Medulla oblongata (tissue), 1 donor: ENCODE data around the gene SOX3.

ENCODE experiments used
- DNase-seq: peaks from one replicate; pipeline ENCODE4 v3.0.0-alpha.2; 2015; ENCODE audit errors: extremely low spot score

Gene SOX3

DNA sequence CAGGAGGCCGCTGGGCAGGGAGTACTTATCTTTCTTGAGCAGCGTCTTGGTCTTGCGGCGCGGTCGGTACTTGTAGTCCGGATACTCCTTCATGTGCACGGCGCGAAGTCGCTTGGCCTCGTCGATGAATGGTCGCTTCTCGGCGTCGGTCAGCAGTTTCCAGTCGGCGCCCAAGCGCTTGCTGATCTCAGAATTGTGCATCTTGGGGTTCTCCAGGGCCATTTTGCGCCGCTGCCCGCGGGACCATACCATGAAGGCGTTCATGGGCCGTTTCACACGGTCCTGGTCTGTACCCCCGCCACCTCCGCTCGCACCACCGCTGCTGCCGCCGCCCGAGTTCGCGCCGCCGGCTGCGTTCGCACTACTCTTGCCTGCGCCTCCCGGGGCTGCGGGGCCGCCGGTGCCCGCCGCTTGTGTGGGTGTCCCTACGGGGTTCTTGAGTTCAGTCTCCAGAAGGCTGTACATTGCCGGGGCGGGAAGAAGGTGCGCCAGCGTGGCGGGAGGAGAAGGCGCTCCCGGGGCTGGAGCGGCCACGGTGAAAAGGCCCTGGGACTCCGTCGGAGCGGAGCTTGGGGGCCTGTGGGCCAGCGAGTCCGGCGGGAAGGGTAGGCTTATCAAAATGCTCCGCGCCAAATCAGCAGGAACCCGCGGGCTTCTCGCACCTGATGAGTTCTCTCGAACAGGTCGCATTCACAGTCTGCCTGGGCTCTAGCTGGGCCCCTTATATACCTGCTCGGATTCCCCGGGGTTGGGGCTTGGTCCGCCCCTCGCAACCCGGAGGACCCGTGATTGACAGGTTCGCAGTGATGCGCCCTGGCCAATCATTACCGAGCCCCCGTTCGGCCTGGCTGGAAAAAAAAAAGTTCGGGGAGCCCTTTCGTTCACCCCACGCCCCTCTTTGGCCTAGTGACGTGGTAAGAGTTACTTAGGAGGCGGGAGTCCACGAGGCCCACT, at the start of gene SOX3:
Gene SOX3 (minus strand): TSS at position 699 of the 954 bp plus-strand sequence. CDS start 9 bp downstream, at position 690.
- DNase-seq: no peak

GRCh38 chrX:140548985-140549384, 44.1 kb upstream of the SOX3 start:
- no peak for DNase-seq

GRCh38 chrX:140526171-140526570, 21.3 kb upstream of the SOX3 start:
- no peak for DNase-seq

DNA sequence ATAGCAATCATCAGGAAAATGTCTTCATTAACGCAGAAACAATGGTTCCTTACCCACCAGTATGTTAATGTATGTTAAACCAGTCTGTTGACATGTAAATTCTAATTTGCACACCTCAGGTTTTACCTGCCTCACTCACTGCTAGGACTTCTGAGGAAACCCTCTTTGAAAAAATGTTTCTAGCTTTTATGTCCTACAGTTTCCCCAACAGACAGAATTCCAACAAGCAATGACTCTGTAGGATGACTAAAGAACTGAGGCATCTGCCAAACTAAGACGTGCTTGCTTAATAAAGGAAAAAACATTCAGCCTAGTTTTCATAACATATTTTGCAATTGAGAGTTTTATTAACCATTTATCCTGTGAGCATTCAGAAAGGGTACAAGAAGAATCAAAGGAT, 20.6 kb upstream of the SOX3 start:
- DNase-seq: no peak

- no peak for DNase-seq
These were observed 19.7 kb upstream of the SOX3 start for GRCh38 chrX:140524556-140524955.

DNA sequence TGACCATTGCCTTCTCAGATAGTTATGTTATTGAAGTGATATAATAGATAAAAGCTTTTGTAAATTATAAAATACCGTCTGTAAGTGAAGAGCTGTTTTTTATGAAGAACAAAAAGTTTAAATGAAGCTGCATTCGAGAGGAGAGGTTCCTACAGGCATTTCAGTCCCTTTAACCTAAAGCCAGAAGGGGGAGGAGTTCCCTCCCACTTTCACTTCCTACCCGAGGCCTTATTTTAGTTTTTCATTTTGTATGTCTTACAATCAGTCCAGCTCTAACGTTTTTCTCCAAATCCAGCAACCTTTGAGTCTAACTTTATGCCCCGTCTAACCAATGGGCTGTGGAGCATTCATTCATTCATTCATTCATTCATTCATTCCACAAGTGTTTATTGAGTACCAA, 16.5 kb upstream of the SOX3 start:
- DNase-seq: no peak

- DNase-seq: no peak
These were observed 9.7 kb upstream of the SOX3 start for GRCh38 chrX:140514554-140514953.

- no peak for DNase-seq
These were observed 6.0 kb upstream of the SOX3 start for GRCh38 chrX:140510895-140511295.

DNA sequence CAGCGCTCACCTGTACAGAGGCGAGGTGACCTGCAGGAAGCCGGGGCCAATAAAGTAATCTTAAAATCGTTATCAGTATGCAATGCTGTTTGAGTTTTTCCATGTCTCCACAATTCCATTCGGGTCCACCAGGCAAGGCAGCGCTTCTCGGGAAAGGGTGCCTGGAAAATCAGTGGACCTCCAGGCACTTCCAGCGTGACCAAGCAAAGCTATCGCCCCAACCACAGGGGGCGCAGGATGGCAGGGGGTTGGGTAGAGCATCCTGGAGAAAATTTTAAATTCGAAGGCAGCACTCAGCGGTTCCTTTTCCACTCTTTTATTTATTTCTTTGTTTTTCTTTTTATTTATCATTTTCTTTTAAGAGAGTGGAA, 5.4 kb upstream of the SOX3 start:
- DNase-seq: no peak

- DNase-seq: no peak
These were observed 4.8 kb upstream of the SOX3 start for GRCh38 chrX:140509468-140510305.

GRCh38 chrX:140508958-140509357, 4.1 kb upstream of the SOX3 start:
- no peak for DNase-seq

DNA sequence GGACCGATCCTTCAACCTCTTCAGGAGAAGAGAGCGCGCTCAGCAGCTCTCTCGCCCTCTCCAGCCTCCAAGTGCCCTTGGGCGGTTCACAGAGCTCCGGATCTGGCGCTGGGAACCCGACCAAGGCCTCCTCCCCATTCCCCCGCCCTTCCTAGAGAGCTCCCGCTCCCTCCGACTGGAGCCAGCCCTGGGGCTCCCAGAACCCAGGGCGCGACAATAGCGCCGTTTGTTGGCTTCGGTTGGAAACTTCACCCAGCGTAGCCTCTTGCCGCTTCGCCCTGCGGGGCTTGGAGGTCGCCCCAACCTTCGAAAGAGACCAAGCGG, 3.1 kb upstream of the SOX3 start:
- peak; percentile 36 for DNase-seq

DNA sequence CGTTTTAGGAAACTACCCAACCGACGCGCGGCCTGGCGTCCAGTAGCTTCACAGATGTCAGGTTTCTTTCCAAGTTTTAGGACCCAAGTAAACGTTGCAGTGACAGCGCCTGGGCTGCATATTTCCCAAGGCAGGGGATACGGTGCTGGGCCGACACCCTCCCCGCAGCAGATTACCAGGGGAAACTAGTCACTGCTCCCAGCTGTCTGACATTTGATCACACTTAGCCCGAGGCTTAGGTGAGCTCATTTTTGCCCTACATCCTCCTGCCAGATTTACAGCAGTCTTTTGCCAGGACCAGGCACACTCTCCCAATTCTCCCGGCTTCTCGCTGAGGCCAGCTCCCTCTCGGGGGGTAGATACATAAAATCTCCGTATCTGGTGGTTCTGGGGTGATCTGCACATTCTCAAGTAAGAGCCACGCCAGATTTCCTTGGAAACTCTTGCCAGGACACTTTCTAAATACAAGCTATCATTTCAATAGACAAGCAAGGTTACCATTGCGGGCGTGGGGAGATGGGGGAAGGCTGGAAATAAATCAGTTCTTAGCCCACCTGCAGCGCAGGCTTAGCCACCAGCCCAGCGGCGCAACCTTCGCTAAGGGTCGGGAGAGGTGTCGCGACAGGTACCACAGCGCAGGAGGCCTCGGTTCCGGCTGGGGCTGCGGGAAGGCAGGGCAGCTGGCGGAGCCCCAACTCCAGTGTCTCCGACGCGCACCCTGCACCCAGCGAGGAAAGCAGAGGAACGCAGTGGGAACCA, 2.5 kb upstream of the SOX3 start:
- DNase-seq: no peak

DNA sequence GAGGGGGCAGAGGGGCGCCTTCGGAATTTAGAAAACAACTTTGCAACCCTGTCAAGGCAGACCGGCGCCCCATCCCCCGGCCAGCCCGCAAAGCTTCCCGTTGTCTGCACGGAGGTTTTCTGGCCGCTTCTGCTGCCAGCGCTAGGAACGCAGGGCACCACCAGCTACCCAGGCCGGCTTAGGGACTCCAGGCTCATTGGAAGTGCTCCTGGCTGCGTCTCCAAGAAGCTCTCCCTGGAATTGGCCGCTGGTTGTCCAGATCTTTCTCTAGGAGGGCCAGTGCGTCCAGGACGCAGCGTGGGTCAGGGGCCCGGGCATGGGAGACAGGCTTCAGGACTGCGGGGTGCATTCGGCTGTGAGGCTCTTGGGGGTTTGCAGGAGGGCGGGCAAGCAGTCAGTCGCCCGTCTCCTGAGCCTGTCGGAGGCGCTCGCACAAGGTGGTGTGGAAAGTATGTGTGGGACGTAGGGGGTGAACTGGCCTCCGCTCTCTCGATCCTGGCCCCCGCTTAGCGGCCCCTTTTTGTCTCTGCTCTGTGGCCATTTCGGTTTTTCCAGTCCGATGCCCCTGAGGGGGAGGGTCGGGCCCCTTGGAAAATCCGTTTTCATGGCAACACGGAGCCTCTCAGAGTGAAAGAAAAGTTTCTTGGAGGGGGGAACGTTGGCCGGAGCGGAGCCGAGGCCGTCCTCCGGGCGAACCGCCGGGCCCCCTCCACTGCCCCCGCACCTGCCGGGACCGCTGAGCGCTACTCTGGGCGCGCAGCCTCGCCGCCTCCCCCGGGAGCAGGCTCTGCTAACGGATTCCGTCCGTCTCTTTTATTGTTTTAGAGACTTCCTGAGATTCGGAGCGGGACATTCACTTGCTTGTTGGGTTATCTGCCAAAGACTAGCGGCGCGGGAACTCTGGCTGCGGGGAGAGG, 810 bp upstream of the SOX3 start:
- no peak for DNase-seq

DNA sequence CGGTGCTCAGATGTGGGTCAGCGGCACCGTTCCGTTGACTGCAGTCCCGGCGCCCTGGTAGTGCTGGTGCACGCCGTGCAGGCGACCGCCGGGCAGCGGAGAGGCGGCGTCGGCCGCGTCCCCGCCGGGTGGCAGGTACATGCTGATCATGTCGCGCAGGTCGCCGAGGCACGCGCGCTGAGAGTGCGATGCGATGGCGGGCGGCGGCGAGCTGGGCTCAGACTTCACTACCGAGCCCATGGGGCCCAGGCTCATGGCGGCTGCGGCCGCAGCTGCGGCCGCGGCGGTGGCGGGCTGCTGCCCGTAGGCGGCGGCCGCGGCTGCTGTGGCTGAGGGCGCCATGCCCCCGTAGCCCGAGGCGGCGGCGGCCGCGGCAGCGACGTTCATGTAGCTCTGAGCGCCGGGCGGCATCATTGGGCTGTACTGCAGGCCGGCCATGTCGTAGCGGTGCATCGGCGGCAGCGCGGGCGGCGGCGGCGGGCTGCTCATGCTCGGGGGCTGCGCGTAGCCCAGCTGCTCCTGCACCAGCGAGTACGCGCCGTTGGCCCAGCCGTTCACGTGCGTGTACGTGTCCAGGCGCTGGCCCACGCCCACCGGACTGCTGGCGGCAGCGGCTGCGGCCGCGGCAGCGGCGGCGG, 1.0 kb downstream of the SOX3 start:
- no peak for DNase-seq

GRCh38 chrX:140503238-140503601, 1.6 kb downstream of the SOX3 start:
- peak; percentile 3 for DNase-seq

DNA sequence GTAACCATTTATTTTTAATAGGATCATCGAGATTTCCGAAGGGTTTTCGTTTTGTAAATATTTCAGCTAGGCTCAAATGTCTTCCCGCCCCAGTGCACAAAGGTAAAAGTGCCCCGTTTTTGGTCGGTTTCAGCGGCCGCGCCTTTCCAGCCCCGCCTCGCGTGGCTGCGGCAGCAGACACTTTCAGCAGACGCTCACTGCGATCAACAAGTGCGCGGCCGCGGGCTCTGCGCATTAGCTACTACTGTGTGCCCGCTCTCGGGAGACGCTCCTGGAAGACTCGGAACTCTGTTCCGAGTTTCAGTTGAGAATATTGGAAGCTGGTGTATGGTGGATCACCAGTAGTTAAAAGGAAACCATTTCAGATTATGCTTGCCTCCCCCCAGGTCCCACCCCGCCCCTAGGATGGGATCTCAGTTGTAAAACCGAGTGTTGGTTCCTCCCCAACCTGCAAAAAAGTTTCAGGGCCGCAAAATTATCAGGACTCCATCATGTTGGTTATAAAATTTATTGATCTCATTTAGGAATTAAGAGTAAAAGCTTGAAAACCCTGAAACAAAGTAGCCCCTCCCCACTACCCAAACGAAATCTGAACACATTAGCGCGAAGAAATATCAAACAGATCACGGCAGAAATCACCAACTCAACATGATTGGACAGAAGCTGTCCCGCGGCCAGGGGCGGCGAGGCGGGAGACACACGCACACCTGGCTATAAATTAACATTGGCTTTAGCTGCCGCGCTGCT, 2.2 kb downstream of the SOX3 start:
- peak; percentile 12 for DNase-seq

DNA sequence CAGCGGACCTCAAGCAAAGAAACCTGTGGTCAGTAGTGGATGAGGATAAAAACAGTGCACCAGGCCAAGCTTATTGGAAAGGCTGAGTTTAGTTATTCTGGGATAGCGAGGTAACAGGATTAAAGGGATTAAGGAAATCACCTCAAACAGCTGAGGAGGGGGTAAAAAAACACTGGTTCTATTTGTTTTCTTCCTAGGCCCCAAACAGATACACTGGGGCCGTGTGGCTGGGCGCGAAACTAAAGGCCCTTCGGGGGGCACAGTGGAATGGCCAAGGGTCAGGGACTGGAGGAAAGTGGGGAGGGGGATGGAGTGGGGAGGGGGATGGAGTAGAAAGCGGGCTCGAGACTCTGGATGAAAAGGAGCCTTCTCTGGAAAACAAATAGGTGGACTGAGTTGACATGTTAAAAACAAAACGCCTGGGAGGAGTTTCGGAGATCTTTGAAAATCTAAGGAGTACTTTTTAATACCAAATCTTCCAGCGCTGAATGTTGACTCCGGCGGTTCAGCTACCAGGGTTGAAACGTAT, 2.9 kb downstream of the SOX3 start:
- no peak for DNase-seq

- no peak for DNase-seq
These were observed 3.5 kb downstream of the SOX3 start for GRCh38 chrX:140501321-140501720.

DNA sequence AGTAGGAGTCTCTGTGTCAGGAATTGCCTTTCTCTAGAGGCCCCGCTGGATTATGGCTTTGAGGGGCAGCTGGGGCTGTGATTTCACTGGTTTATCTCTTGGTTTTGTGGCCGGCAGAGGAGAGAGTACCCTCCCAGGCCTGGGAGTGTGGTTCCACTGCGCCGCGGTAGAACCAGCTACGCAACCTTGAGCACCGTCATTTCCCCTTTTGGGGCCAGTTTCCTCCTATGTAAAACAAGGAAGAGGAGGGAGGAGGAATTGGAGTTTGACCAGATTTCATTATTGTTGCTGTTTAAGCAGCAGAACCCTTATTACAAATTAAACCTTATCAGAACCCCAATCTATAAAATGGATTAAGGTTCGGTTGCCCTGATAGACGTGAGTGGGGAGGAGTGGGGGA, 4.4 kb downstream of the SOX3 start:
- no peak for DNase-seq
